H1 (cell line): ENCODE results near the gene COQ9. TPM values are rescaled to one million over a fixed set of nuclear protein-coding genes. Genes with fewer than 3 reads are reported as not detected.

Experiments used
- CTCF ChIA-PET: fragments of 300-600 bp; sonication (Branson Sonifier 250); formaldehyde crosslinking; loops from one replicate; lab custom pipeline; 2021; ENCODE audit not compliant: partially characterized antibody; lab: Charles Lee
- POLR2A ChIA-PET: fragments of 300-600 bp; sonication (Branson Sonifier 250); formaldehyde crosslinking; loops from one replicate; lab custom pipeline; 2021; ENCODE audit warnings: inconsistent platforms; ENCODE audit not compliant: partially characterized antibody; lab: Charles Lee
- DNase-seq, 2 experiments: peaks; one replicate each; pipeline versions ENCODE4 v3.0.0 to v3.0.0-alpha.2; 2010 to 2022; ENCODE audit warnings: low spot score in 2 of 2, low read depth in 1 of 2, mixed read lengths in 1 of 2
- FAIRE-seq: peaks from 2 replicates; lab custom pipeline; 2011; peaks lifted over from hg19 to GRCh38; lab: Jason Lieb, UNC
- H2AFZ ChIP-seq: 2 replicates; pipeline ENCODE4 v1.8.1; 2012; ENCODE audit warnings: low read length, inconsistent platforms
- H2AK5ac ChIP-seq: 2 replicates; pipeline ENCODE4 v1.6.1; 2013; ENCODE audit warnings: low read depth, low read length
- H2BK120ac ChIP-seq: replicated peaks from 2 replicates; pipeline ENCODE3; 2013; ENCODE audit warnings: low read depth, low read length, inconsistent platforms
- H2BK12ac ChIP-seq: 2 replicates; pipeline ENCODE4 v1.6.1; 2013; ENCODE audit warnings: low read depth, low read length
- H2BK15ac ChIP-seq: 2 replicates; pipeline ENCODE4 v1.6.1; 2013; ENCODE audit warnings: low read length
- H2BK20ac ChIP-seq: 2 replicates; pipeline ENCODE4 v1.6.1; 2013; ENCODE audit warnings: low read length
- H2BK5ac ChIP-seq: 2 replicates; pipeline ENCODE4 v1.6.1; 2013; ENCODE audit warnings: low read depth, low read length
- H3K14ac ChIP-seq: 2 replicates; pipeline ENCODE4 v1.6.1; 2013; ENCODE audit warnings: inconsistent platforms; ENCODE audit not compliant: insufficient read length
- H3K18ac ChIP-seq: 2 replicates; pipeline ENCODE4 v1.6.1; 2013; ENCODE audit warnings: low read length; ENCODE audit errors: extremely low read depth
- H3K23ac ChIP-seq: 2 replicates; pipeline ENCODE4 v1.6.1; 2013; ENCODE audit warnings: inconsistent platforms; ENCODE audit not compliant: insufficient read length
- H3K23me2 ChIP-seq: 2 replicates; pipeline ENCODE4 v1.6.1; 2013; ENCODE audit warnings: low read depth, low read length
- H3K27ac ChIP-seq: 2 replicates; pipeline ENCODE4 v1.6.1; 2011; ENCODE audit warnings: low read depth, low read length, inconsistent platforms
- H3K27me3 ChIP-seq, 4 experiments: replicated peaks in 1 of 4; 1 replicate in 1 of 4; 2 replicates in 3 of 4; pipeline versions ENCODE4 v1.6.1 to v1.8.1; 2011 to 2013; ENCODE audit warnings: low read length in 3 of 4, mild to moderate bottlenecking in 3 of 4, inconsistent platforms in 2 of 4, mixed read lengths in 2 of 4, moderate library complexity in 1 of 4; ENCODE audit not compliant: control insufficient read depth in 3 of 4, insufficient read depth in 3 of 4; ENCODE audit errors: extremely low read depth in 1 of 4
- H3K36me3 ChIP-seq, 4 experiments: 2 replicates each; pipeline versions ENCODE4 v1.6.1 to v1.8.1; 2011 to 2013; ENCODE audit warnings: mild to moderate bottlenecking in 4 of 4, low read length in 3 of 4, moderate library complexity in 2 of 4, control low read depth in 1 of 4, inconsistent platforms in 1 of 4; ENCODE audit not compliant: insufficient read depth in 4 of 4, control insufficient read depth in 2 of 4
- H3K4ac ChIP-seq: replicated peaks from 2 replicates; pipeline ENCODE3; 2013; ENCODE audit warnings: low read length, low read depth, mixed read lengths, inconsistent platforms; ENCODE audit not compliant: insufficient read length
- H3K4me1 ChIP-seq, 4 experiments: replicated peaks in 1 of 4; 1 replicate in 1 of 4; 2 replicates in 3 of 4; pipeline versions ENCODE4 v1.6.1 to v1.8.1; 2011 to 2013; ENCODE audit warnings: low read length in 3 of 4, inconsistent platforms in 2 of 4, mixed read lengths in 1 of 4; ENCODE audit not compliant: insufficient read depth in 4 of 4, control insufficient read depth in 3 of 4
- H3K4me2 ChIP-seq, 2 experiments: 2 replicates each; pipeline versions ENCODE4 v1.6.1 to v1.8.1; 2011 to 2013; ENCODE audit warnings: low read depth in 2 of 2, low read length in 2 of 2, control low read depth in 1 of 2, inconsistent platforms in 1 of 2, mild to moderate bottlenecking in 1 of 2; ENCODE audit not compliant: insufficient read depth in 1 of 2
- H3K4me3 ChIP-seq, 4 experiments: fragments of 200-600, 300-600 bp in 1 of 4; sonication (generic), shearing (Covaris generic), sonication (Bioruptor Twin) in 1 of 4; 2 replicates each; pipeline versions ENCODE4 v1.5.1 to v1.8.1; 2011 to 2016; ENCODE audit warnings: low read length in 4 of 4, low read depth in 3 of 4, control low read depth in 2 of 4, inconsistent platforms in 2 of 4, mild to moderate bottlenecking in 2 of 4, mixed read lengths in 1 of 4, moderate library complexity in 1 of 4; ENCODE audit not compliant: insufficient read depth in 2 of 4; ENCODE audit errors: extremely low read depth in 1 of 4
- H3K56ac ChIP-seq: replicated peaks from 2 replicates; pipeline ENCODE3; 2013; ENCODE audit warnings: low read depth, mild to moderate bottlenecking, mixed read lengths, low read length, inconsistent platforms; ENCODE audit not compliant: insufficient read length
- H3K79me1 ChIP-seq: 2 replicates; pipeline ENCODE4 v1.6.1; 2013; ENCODE audit warnings: low read depth, low read length, control low read depth
- H3K79me2 ChIP-seq, 2 experiments: 2 replicates each; pipeline versions ENCODE4 v1.6.1 to v1.8.1; 2012 to 2013; ENCODE audit warnings: low read length in 2 of 2, mild to moderate bottlenecking in 2 of 2, inconsistent platforms in 1 of 2; ENCODE audit not compliant: insufficient read depth in 2 of 2, control insufficient read depth in 1 of 2
- H3K9ac ChIP-seq, 4 experiments: replicated peaks in 1 of 4; 1 replicate in 1 of 4; 2 replicates in 3 of 4; pipeline versions ENCODE4 v1.6.1 to v1.8.1; 2011 to 2013; ENCODE audit warnings: low read depth in 3 of 4, low read length in 3 of 4, control low read depth in 2 of 4, mild to moderate bottlenecking in 2 of 4, moderate library complexity in 2 of 4, inconsistent platforms in 1 of 4; ENCODE audit errors: extremely low read depth in 1 of 4
- H3K9me3 ChIP-seq, 2 experiments: 2 replicates each; pipeline versions ENCODE4 v1.6.1 to v1.8.1; 2012 to 2013; ENCODE audit warnings: mild to moderate bottlenecking in 2 of 2, moderate library complexity in 2 of 2, control low read depth in 1 of 2, inconsistent platforms in 1 of 2, low read depth in 1 of 2, low read length in 1 of 2, mixed read lengths in 1 of 2; ENCODE audit not compliant: insufficient read depth in 2 of 2
- H4K20me1 ChIP-seq, 2 experiments: replicated peaks in 1 of 2; 2 replicates each; pipeline versions ENCODE3 to v1.8.1; 2011 to 2013; ENCODE audit warnings: inconsistent platforms in 2 of 2, low read length in 2 of 2, mild to moderate bottlenecking in 1 of 2; ENCODE audit not compliant: insufficient read depth in 2 of 2, control insufficient read depth in 1 of 2
- H4K5ac ChIP-seq: 2 replicates; pipeline ENCODE4 v1.6.1; 2013; ENCODE audit warnings: low read length, low read depth, mixed read lengths, inconsistent platforms; ENCODE audit not compliant: insufficient read length
- H4K8ac ChIP-seq: 2 replicates; pipeline ENCODE4 v1.8.0; 2013; ENCODE audit warnings: mild to moderate bottlenecking, moderate library complexity, low read length, inconsistent platforms; ENCODE audit not compliant: insufficient read depth; ENCODE audit errors: extremely low read depth
- H4K91ac ChIP-seq: replicated peaks from 2 replicates; pipeline ENCODE3; 2013; ENCODE audit warnings: low read length, mixed read lengths, inconsistent platforms; ENCODE audit not compliant: insufficient read length
- BRCA1 ChIP-seq: IDR thresholded peaks from 2 replicates; pipeline ENCODE4 v1.6.1; 2012; ENCODE audit warnings: low read depth, low read length, improper control_type of control experiment
- PHF8 ChIP-seq: fragments of 200-600 bp; sonication (generic); conservative IDR thresholded peaks from 2 replicates; pipeline ENCODE4 v1.7.1; 2012; ENCODE audit warnings: low read depth, mild to moderate bottlenecking, inconsistent platforms, low read length, moderate library complexity
- SIN3A ChIP-seq, 2 experiments: IDR thresholded peaks in 1 of 2; conservative IDR thresholded peaks in 1 of 2; 2 replicates each; pipeline ENCODE4 v1.6.1; 2011 to 2012; ENCODE audit warnings: low read length in 2 of 2, improper control_type of control experiment in 1 of 2, low read depth in 1 of 2, mild to moderate bottlenecking in 1 of 2
- SP1 ChIP-seq: IDR thresholded peaks from 2 replicates; pipeline ENCODE4 v1.6.1; 2011; ENCODE audit warnings: low read depth, low read length
- WGBS, 2 experiments: shearing (Covaris generic) in 1 of 2; methylation state at CpG; one replicate each; pipeline versions ENCODE4 v1.1.6 to v1.1.7; 2013 to 2015; ENCODE audit warnings: low lambda C conversion rate in 2 of 2, mixed read lengths in 2 of 2, inconsistent platforms in 1 of 2, low coverage in 1 of 2, missing lambda C conversion rate in 1 of 2; ENCODE audit not compliant: insufficient replicate concordance in 2 of 2, insufficient coverage in 1 of 2, insufficient read length in 1 of 2; ENCODE audit errors: extremely low coverage in 1 of 2, missing lambda C conversion rate in 1 of 2; 5-methylcytosine and 5-hydroxymethylcytosine counted together
- polyA plus RNA-seq, 7 experiments: library from polyadenylated mRNA; depleted of rRNA in 3 of 7; stranded (reverse) in 5 of 7; unstranded in 2 of 7; fragments of >200 nt in 5 of 7; fragments of 200-250 nt in 2 of 7; gene quantifications; 1 replicate in 5 of 7; 2 replicates in 1 of 7; 4 replicates in 1 of 7; pipeline versions ENCODE4 v1.2.1 to v1.2.3, GENCODE V29; 2011 to 2013; ENCODE audit warnings: missing spikeins in 2 of 7, mixed read lengths in 2 of 7
- total RNA-seq: library from RNA; stranded (reverse); fragmentation: NEBNext Ultra II Directional; extraction: Animal tissue kit (Norgen Biotek cat#: 25700); gene quantifications from 2 replicates; pipeline ENCODE4 v1.2.1, GENCODE V29; 2021

The COQ9 gene
- total and polyA plus RNA-seq, 2 of the 8 experiments (the other 6 are each of a cell fraction or from before 2014, with no cell fraction given): 33.3 to 60.3 TPM

DNA sequence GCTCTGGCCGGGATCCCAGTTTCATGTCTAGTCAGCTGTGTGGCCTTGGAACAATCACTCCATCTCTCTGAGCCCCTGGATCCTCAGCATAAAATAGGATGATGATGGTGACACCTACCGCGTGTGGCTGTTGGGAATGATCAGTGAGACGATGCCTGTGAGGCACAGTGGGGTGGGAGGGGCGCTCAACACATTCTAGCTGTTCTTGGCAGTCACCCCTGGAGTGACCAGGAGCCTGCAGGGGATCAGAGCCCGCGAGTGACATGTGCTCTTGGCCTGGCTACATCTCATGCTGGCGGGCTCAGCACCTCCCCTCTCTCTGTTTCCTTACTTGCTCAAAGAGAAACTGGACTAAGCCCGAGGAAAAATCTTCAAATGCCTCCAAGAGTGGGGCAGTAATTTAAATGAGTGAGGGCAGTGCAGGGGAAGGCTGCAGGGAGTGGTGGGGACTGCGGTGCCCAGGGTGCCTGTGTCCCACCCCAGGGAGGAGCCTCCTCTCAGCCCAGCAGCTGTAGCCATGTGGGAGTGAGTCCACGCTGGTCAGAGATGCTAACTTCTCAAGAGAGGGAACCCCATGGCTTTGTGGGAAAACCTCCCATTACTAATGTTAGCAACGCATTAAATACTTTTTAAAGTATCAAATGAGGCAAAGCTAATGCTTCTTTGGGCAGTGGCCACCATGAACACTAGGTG, 62.1 kb downstream of the COQ9 start:
- Histone ChIP-seq H3K36me3 (no peaks in the 10 kb centered on the region), H4K20me1 (no peaks in the 10 kb centered on the region), H3K79me2 (no peaks in the 10 kb centered on the region), H4K5ac (no peak overlapping the region), H3K18ac (no peak overlapping the region), H3K4me3 (no peak overlapping the region), H3K9ac (no peak overlapping the region), H3K4me1 (peaks cover 0 to 13% (median 7%) of the 10 kb centered on the region in 4 experiments; a peak in 6 of 7 replicates), H2AK5ac (no peak overlapping the region), H3K23me2 (peaks cover under 1% of the 10 kb centered on the region; the same call in 1 of the 2 replicates), H3K4me2 (no peak overlapping the region), H2BK12ac (no peak overlapping the region; the same call in 1 of the 2 replicates), H3K14ac (no peak overlapping the region), H3K4ac (no peak overlapping the region), H3K79me1 (no peaks in the 10 kb centered on the region), H2BK120ac (no peak overlapping the region), H3K27ac (no peak overlapping the region), H2BK20ac (no peak overlapping the region)
- 89% methylated on average over 12 of the region's 12 CpGs; no CpG with 5 or more reads in 1 of the 2 experiments for WGBS, 2 experiments
- ChIA-PET POLR2A (interaction anchor here (1.6 kb wide), 1 partner anchor 8 kb away, joined by 5 read pairs; no protein-coding TSS in a partner anchor), CTCF (interaction anchor here (0.6 to 8.8 kb wide), 5 partner anchors 9 to 47 kb away, joined by 3 to 89 read pairs (median 5); partner anchors contain the start of gene POLR2C)
- no peak for FAIRE-seq
- TF ChIP-seq SP1 (no peak), SIN3A (conservative IDR thresholded peaks at IDR 0.05 in 1 of 2, IDR thresholded peaks at IDR 0.05 in 1 of 2; ENCODE audit: low read depth in 1 of 2, low read length in 2 of 2) (no peak), BRCA1 (no peak), PHF8 (no peak)
- TF ChIP-seq, all 59 proteins: peak for 0
- Histone ChIP-seq H2BK5ac (no peak overlapping the region), H2BK15ac (no peak overlapping the region), H3K9me3 (no peaks in the 10 kb centered on the region), H3K23ac (no peak overlapping the region), H4K91ac (no peak overlapping the region), H4K8ac (no peak overlapping the region), H2AFZ (no peak overlapping the region), H3K56ac (no peak overlapping the region), H3K27me3 (no peaks in the 10 kb centered on the region)
- no peak for DNase-seq
